Muscle of back (tissue), 10 donors: ENCODE results near the gene TMEM184C. TPM values are rescaled to one million over a fixed set of nuclear protein-coding genes. Genes with fewer than 3 reads are reported as not detected.

Experiments
- polyA plus RNA-seq, 10 donors: library from polyadenylated mRNA; unstranded; fragments of 120-200 nt; gene quantifications; one replicate each; pipeline ENCODE4 v1.2.1, GENCODE V29; 2013; ENCODE audit not compliant: insufficient read length in 10 of 10

TMEM184C gene
- polyA plus RNA-seq, 10 donors: 15.9 to 25.7 (median 21.6) TPM

Other genes with a start within 250 kb of the TMEM184C start
- 10 to 100 TPM; 21.9 to 58.8 (median 27.2) TPM for gene EDNRA, start 136.3 kb upstream of the TMEM184C start, polyA plus RNA-seq
- 10 to 100 TPM in 7 of 10 donors, 1 to 10 TPM in 3; 8.9 to 13.2 (median 10.8) TPM for gene PRMT9, start 66.8 kb downstream of the TMEM184C start, polyA plus RNA-seq
- 10 to 100 TPM; 27.5 to 35.9 (median 32.4) TPM for gene ARHGAP10, start 114.7 kb downstream of the TMEM184C start, polyA plus RNA-seq